Measurements from ENCODE around the gene UBD. TPM values are rescaled to one million over a fixed set of nuclear protein-coding genes. Genes with fewer than 3 reads are reported as not detected.

UBD gene
- total and polyA plus RNA-seq, 7 experiments from 2014 or later: 1.9 TPM; not detected in 6

DNA sequence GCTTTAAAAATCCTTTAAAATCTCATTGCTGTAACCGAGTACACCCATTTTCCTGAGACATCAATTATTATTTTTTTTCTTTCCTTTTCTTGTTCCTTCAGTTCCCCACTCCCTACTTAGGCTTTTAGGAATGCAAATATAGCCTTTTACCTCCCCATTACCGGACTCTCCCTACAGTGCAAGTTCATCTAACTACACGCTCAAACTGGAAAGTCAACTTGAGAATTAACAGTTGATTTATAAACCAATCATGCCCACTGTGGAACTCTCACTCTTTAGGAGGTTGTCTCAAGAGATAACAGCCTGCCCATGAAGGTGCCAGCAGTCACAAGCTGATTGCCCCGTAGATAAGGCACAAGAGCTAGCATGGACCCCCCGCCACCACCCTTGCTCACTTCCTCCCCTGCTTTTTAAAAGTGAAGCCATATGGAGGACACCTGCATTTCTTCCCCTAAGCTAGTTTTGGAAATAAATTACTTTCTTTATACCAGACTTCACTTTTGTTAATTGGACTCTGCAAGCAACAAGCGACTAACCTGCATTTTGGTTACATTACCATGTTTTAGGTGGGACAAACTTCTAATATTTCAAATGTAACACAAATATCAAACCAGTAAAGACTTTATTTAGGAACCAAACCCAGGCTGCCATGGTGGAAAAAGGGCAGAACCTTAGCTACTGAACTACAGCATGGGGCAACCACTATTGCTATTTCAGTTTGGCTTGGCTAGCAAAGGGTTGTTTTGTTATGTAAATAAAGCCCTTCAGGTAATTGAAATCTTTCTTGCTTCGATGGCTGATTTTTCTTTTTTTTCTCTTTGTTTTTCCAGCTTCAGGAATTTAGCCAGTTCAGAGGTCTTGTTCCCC, 34.9 kb downstream of the UBD start:
- Mint-ChIP-seq H3K27me3 (peaks cover 36 to 43% (median 41%) of the 10 kb centered on the region in 5 donors), H3K9me3 (peaks cover 0 to 5% (median 0%) of the 10 kb centered on the region in 11 donors), H3K36me3 (no peaks in the 10 kb centered on the region), H3K27ac (no peak overlapping the region), H3K4me1 (peaks cover 0 to 2% (median 0%) of the 10 kb centered on the region in 7 donors), H3K4me3 (no peak overlapping the region)
- POLR2A ChIA-PET: no interaction called here
- H3K27ac ChIP-seq (ENCODE audit: low read depth, low read length): no peak overlapping the region
- DNase-seq (no peak), ATAC-seq (no peak)
- no peaks in the 10 kb centered on the region for H3K9me3 ChIP-seq (ENCODE audit: control insufficient read depth in 2 of 3, low read length in 3 of 3)
- CTCF ChIA-PET: no interaction called here
- no peaks in the 10 kb centered on the region for H3K36me3 ChIP-seq (ENCODE audit: control insufficient read depth in 2 of 3, insufficient read depth in 3 of 3, low read length in 3 of 3)
- no peaks in the 10 kb centered on the region for H3K27me3 ChIP-seq (ENCODE audit: control insufficient read depth in 2 of 2, insufficient read depth in 2 of 2, low read length in 2 of 2)
- intact Hi-C loops (cut with micrococcal nuclease): no loop called here
- H3K4me3 ChIP-seq (ENCODE audit: low read length): no peak overlapping the region
- H3K4me1 ChIP-seq (ENCODE audit: control insufficient read depth in 2 of 2, insufficient read depth in 2 of 2, low read length in 2 of 2): no peaks in the 10 kb centered on the region

DNA sequence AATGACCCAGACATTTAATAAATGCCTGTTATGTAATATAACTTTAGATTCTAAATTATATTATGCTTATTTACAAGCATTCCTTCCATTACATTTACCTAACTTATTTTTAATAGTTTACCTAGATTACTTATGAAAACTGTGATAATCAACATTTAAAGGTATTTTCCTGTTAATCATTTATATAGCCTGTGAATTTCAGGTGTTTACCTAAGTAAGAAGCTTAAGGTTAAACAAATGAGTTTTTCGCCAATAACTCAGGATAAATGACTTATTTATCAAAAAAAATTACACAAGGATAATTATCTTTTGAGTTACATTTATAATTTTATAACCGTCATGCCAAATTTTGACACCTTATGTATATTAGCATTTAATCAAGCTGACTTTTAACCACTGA, 35.5 kb downstream of the UBD start:
- H3K27ac ChIP-seq (ENCODE audit: low read depth, low read length): no peak overlapping the region
- peaks cover 36 to 43% (median 39%) of the 10 kb centered on the region in 5 donors for H3K27me3 Mint-ChIP-seq
- ChIA-PET CTCF (no interaction called here), POLR2A (no interaction called here)
- intact Hi-C loops (cut with micrococcal nuclease): no loop called here
- H3K36me3 Mint-ChIP-seq: no peaks in the 10 kb centered on the region
- no peaks in the 10 kb centered on the region for H3K27me3 ChIP-seq (ENCODE audit: control insufficient read depth in 2 of 2, insufficient read depth in 2 of 2, low read length in 2 of 2)
- ATAC-seq (no peak), DNase-seq (no peak)
- H3K4me3 ChIP-seq (ENCODE audit: low read length): no peak overlapping the region
- H3K4me3 Mint-ChIP-seq: no peak overlapping the region
- H3K9me3 ChIP-seq (ENCODE audit: control insufficient read depth in 2 of 3, low read length in 3 of 3): no peaks in the 10 kb centered on the region
- peaks cover 0 to 5% (median 0%) of the 10 kb centered on the region in 11 donors for H3K9me3 Mint-ChIP-seq
- peaks cover 0 to 2% (median 0%) of the 10 kb centered on the region in 7 donors for H3K4me1 Mint-ChIP-seq
- H3K27ac Mint-ChIP-seq: no peak overlapping the region
- no peaks in the 10 kb centered on the region for H3K4me1 ChIP-seq (ENCODE audit: control insufficient read depth in 2 of 2, insufficient read depth in 2 of 2, low read length in 2 of 2)
- no peaks in the 10 kb centered on the region for H3K36me3 ChIP-seq (ENCODE audit: control insufficient read depth in 2 of 3, insufficient read depth in 3 of 3, low read length in 3 of 3)

DNA sequence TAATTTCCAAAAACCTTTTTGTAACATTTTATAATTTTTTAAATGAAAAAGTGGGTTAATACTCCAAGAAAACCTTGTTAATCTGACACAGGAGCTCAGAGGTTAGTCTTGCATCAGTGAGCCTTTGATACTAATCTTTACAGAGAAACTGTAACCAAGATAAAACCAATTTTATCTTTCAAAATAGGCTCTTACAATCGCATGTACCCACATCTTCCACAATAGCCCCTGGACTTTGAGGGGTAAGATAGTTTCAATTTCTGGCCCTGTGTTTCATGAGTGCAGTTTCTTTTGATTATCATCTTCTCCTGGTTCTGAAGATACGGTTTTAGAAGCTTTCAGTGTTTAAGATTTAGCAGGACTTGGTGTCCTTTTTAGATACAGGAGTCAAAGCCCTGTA, 37.3 kb downstream of the UBD start:
- peaks cover 30 to 39% (median 30%) of the 10 kb centered on the region in 5 donors for H3K27me3 Mint-ChIP-seq

DNA sequence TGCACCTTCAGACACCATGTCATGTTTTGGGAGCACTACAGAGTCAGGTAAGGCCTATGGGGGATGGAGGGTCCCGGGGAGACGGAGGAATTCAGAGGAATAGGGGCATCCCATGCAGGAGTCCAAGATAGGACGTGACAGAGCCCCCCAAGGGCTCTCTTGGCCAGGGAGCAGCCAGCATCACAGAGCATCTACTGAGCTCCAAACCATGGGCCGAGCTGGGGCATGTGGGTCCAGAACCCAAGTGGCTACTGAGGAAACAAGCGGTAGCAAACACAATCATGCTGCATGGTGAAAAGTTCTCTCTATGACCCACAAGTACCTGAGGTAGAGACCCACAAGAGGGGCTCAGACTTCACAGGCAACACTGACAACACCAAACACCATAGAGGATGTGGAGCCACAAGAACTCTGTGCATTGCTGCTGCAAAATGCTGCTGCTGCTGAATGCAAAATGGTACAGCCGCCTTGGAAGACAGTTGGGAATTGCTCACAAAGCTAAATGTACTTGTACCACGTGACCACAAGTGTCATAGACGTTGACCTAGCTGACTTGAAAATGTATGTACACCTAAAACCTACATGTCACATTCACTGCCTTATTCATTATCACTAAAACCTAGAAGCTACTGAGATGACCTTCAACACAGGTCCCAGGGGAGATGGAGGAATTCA, 38.4 kb downstream of the UBD start:
- Histone ChIP-seq H3K27me3 (ENCODE audit: control insufficient read depth in 2 of 2, insufficient read depth in 2 of 2, low read length in 2 of 2) (no peaks in the 10 kb centered on the region), H3K36me3 (ENCODE audit: control insufficient read depth in 2 of 3, insufficient read depth in 3 of 3, low read length in 3 of 3) (no peaks in the 10 kb centered on the region), H3K9me3 (ENCODE audit: control insufficient read depth in 2 of 3, low read length in 3 of 3) (no peaks in the 10 kb centered on the region), H3K4me3 (ENCODE audit: low read length) (no peak overlapping the region), H3K27ac (ENCODE audit: low read depth, low read length) (no peak overlapping the region), H3K4me1 (ENCODE audit: control insufficient read depth in 2 of 2, insufficient read depth in 2 of 2, low read length in 2 of 2) (no peaks in the 10 kb centered on the region)
- H3K4me3 Mint-ChIP-seq: no peak overlapping the region
- no peak for ATAC-seq
- ChIA-PET CTCF (no interaction called here), POLR2A (no interaction called here)
- H3K27me3 Mint-ChIP-seq: peaks cover 21 to 36% (median 31%) of the 10 kb centered on the region in 5 donors
- intact Hi-C loops (cut with micrococcal nuclease): no loop called here
- H3K27ac Mint-ChIP-seq: no peak overlapping the region
- DNase-seq: no peak
- peaks cover 0 to 3% (median 2%) of the 10 kb centered on the region in 7 donors for H3K4me1 Mint-ChIP-seq
- peaks cover 0 to 5% (median 0%) of the 10 kb centered on the region in 11 donors for H3K9me3 Mint-ChIP-seq
- no peaks in the 10 kb centered on the region for H3K36me3 Mint-ChIP-seq

More for the DNA sequence above, 37.3 kb downstream of the UBD start:
- Mint-ChIP-seq H3K4me3 (no peak overlapping the region), H3K4me1 (peaks cover 0 to 2% (median 0%) of the 10 kb centered on the region in 7 donors), H3K9me3 (peaks cover 0 to 5% (median 0%) of the 10 kb centered on the region in 11 donors), H3K36me3 (no peaks in the 10 kb centered on the region), H3K27ac (no peak overlapping the region)
- intact Hi-C loops (cut with micrococcal nuclease): no loop called here
- no peaks in the 10 kb centered on the region for H3K4me1 ChIP-seq (ENCODE audit: control insufficient read depth in 2 of 2, insufficient read depth in 2 of 2, low read length in 2 of 2)
- DNase-seq: no peak
- H3K4me3 ChIP-seq (ENCODE audit: low read length): no peak overlapping the region
- ATAC-seq: no peak
- H3K36me3 ChIP-seq (ENCODE audit: control insufficient read depth in 2 of 3, insufficient read depth in 3 of 3, low read length in 3 of 3): no peaks in the 10 kb centered on the region
- H3K27ac ChIP-seq (ENCODE audit: low read depth, low read length): no peak overlapping the region
- ChIA-PET POLR2A (interaction anchor here (0.7 kb wide), 1 partner anchor 762 kb away, joined by 3 read pairs; no protein-coding TSS in a partner anchor), CTCF (no interaction called here)
- no peaks in the 10 kb centered on the region for H3K27me3 ChIP-seq (ENCODE audit: control insufficient read depth in 2 of 2, insufficient read depth in 2 of 2, low read length in 2 of 2)
- H3K9me3 ChIP-seq (ENCODE audit: control insufficient read depth in 2 of 3, low read length in 3 of 3): no peaks in the 10 kb centered on the region

DNA sequence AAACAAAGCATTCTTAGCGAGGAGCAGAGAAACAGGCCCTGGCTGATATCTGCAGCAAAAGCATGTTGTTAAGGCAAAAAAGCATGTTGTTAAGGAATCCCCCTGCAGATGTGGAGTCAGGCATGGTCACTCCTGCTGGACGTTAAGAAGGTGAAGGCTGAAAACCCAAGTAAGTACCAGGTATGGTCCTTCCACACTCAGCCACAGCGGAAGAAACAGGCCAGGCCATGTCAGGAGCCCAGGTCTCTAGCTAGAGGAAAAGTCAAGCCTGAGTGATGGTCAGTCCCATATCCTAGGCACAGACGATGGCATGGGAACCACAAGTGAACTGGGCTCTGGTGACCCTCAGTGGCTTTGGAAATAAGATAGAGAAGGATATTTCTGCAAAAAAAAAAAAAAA, 39.3 kb downstream of the UBD start:
- Mint-ChIP-seq H3K4me3 (no peak overlapping the region), H3K27ac (no peak overlapping the region), H3K4me1 (peaks cover 0 to 8% (median 5%) of the 10 kb centered on the region in 7 donors), H3K27me3 (peaks cover 12 to 26% (median 23%) of the 10 kb centered on the region in 5 donors), H3K9me3 (peaks cover 0 to 5% (median 0%) of the 10 kb centered on the region in 11 donors), H3K36me3 (no peaks in the 10 kb centered on the region)
- Histone ChIP-seq H3K27me3 (ENCODE audit: control insufficient read depth in 2 of 2, insufficient read depth in 2 of 2, low read length in 2 of 2) (no peaks in the 10 kb centered on the region), H3K36me3 (ENCODE audit: control insufficient read depth in 2 of 3, insufficient read depth in 3 of 3, low read length in 3 of 3) (no peaks in the 10 kb centered on the region), H3K27ac (ENCODE audit: low read depth, low read length) (no peak overlapping the region), H3K4me1 (ENCODE audit: control insufficient read depth in 2 of 2, insufficient read depth in 2 of 2, low read length in 2 of 2) (no peaks in the 10 kb centered on the region), H3K9me3 (ENCODE audit: control insufficient read depth in 2 of 3, low read length in 3 of 3) (no peaks in the 10 kb centered on the region), H3K4me3 (ENCODE audit: low read length) (no peak overlapping the region)
- POLR2A ChIA-PET: no interaction called here
- CTCF ChIA-PET: interaction anchor here (0.6 kb wide), 1 partner anchor 838 kb away, joined by 3 read pairs; no protein-coding TSS in a partner anchor
- ATAC-seq (no peak), DNase-seq (no peak)
- intact Hi-C loops (cut with micrococcal nuclease): no loop called here

DNA sequence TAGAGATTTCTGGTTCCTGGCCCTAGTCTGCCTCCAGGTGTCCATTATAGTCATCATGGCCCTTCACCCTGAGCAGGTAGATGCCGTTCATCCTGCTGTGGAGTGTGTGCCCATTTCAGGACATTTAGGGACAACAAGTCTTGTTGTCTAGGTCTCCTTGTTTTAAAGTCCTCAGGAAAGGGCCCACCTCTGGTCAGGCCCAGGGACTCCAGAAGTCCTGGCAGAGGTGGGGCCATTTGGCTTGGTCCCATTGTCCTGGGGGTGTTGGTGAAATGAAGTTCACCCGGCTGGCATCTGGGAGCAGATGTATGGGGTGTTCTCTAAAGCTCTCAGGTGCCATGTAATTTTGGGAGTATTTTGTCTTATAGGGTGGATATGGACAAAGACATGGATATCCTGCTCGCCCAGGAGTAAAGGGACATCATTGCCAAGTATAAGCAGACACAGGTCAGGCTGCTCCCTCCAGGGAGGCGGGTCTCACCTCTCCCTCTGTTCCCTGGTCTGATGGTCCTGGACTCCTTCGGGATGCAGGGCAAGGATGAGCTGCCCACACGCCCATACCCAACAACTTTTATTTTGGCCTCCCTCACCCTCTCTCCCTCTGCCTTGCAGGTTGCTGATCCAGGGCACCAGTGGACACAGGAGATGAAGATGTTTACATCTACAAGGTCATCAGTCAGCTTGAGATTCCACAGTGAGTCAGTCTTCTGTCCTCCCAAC, 40.1 kb downstream of the UBD start:
- ATAC-seq: no peak
- peaks cover 9 to 29% (median 23%) of the 10 kb centered on the region in 5 donors for H3K27me3 Mint-ChIP-seq
- H3K36me3 Mint-ChIP-seq: peaks cover 0 to 5% (median 0%) of the 10 kb centered on the region in 5 donors
- H3K27ac Mint-ChIP-seq: no peak overlapping the region
- H3K4me3 ChIP-seq (ENCODE audit: low read length): no peak overlapping the region
- H3K27ac ChIP-seq (ENCODE audit: low read depth, low read length): no peak overlapping the region
- no peak for DNase-seq
- no peak overlapping the region for H3K4me3 Mint-ChIP-seq
- H3K36me3 ChIP-seq (ENCODE audit: control insufficient read depth in 2 of 3, insufficient read depth in 3 of 3, low read length in 3 of 3): no peaks in the 10 kb centered on the region
- ChIA-PET CTCF (interaction anchor here (0.6 kb wide), 1 partner anchor 838 kb away, joined by 3 read pairs; no protein-coding TSS in a partner anchor), POLR2A (no interaction called here)
- H3K9me3 ChIP-seq (ENCODE audit: control insufficient read depth in 2 of 3, low read length in 3 of 3): no peaks in the 10 kb centered on the region
- intact Hi-C loops (cut with micrococcal nuclease): no loop called here
- no peaks in the 10 kb centered on the region for H3K27me3 ChIP-seq (ENCODE audit: control insufficient read depth in 2 of 2, insufficient read depth in 2 of 2, low read length in 2 of 2)
- no peaks in the 10 kb centered on the region for H3K4me1 ChIP-seq (ENCODE audit: control insufficient read depth in 2 of 2, insufficient read depth in 2 of 2, low read length in 2 of 2)
- peaks cover 0 to 5% (median 0%) of the 10 kb centered on the region in 11 donors for H3K9me3 Mint-ChIP-seq
- peaks cover 0 to 11% (median 5%) of the 10 kb centered on the region in 7 donors for H3K4me1 Mint-ChIP-seq
